ENCODE data around the gene LAMA4. TPM values are rescaled to one million over a fixed set of nuclear protein-coding genes. Genes with fewer than 3 reads are reported as not detected.

The LAMA4 gene
- total RNA-seq, 1 experiment from 2014 or later, result 1.1 TPM

DNA sequence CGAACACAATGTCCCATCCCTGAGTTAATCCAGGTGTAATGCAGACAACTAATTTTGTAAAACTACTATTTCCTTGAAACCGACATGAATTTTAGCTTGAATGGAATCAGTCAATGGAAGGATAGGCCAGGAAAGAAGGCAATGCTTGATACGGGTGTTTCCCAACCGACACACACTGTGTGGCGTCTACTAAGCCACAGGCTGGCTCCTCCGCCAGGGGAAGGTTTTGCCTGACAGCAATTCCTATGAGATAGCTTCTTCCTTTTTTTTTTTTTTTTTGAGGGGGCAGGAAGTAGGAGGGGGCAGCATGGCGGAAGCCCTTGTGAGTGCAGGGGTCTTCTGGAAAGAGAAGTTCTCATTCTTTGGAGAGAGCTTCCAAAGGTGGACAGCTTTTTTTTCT is 12.0 kb upstream of the LAMA4 start:
- Histone ChIP-seq H3K23ac (ENCODE audit: insufficient read length, low read depth, low read length) (no peak overlapping the region), H2AK5ac (ENCODE audit: insufficient read length, low read length) (no peak overlapping the region), H3K4ac (ENCODE audit: low read depth, low read length) (no peak overlapping the region), H3K23me2 (ENCODE audit: insufficient read length, low read depth, low read length, poor library complexity, severe bottlenecking) (no peaks in the 10 kb centered on the region), H3K79me2 (ENCODE audit: insufficient read depth, low read length) (no peaks in the 10 kb centered on the region), H3K27me3 (ENCODE audit: insufficient read depth, low read length) (no peaks in the 10 kb centered on the region), H4K20me1 (ENCODE audit: control insufficient read depth, insufficient read depth, insufficient read length) (no peaks in the 10 kb centered on the region), H2AFZ (ENCODE audit: low read length) (no peak overlapping the region), H4K8ac (replicated peaks; ENCODE audit: insufficient read length, low read depth, low read length) (no peak overlapping the region), H3K56ac (ENCODE audit: insufficient read length, low read depth, low read length) (no peak overlapping the region), H3K18ac (ENCODE audit: insufficient read length, low read depth, low read length) (no peak overlapping the region), H3K4me1 (ENCODE audit: insufficient read depth, low read length) (no peaks in the 10 kb centered on the region), H2BK12ac (ENCODE audit: insufficient read length, low read depth, low read length) (no peak overlapping the region), H2BK15ac (ENCODE audit: low read depth, low read length) (no peak overlapping the region), H2BK20ac (ENCODE audit: low read depth, low read length, poor library complexity, severe bottlenecking) (no peak overlapping the region), H4K5ac (ENCODE audit: insufficient read length, low read depth, low read length) (no peak overlapping the region), H3K9me3 (ENCODE audit: control insufficient read depth, low read depth, low read length) (no peaks in the 10 kb centered on the region), H3K27ac (ENCODE audit: insufficient read length, low read depth, low read length) (no peak overlapping the region), H3K4me2 (ENCODE audit: insufficient read depth, insufficient read length, low read length) (no peak overlapping the region), H3K9ac (ENCODE audit: extremely low read depth, insufficient read length, low read length) (no peak overlapping the region), H3T11ph (ENCODE audit: low read length) (no peak overlapping the region), H2BK120ac (ENCODE audit: low read depth, low read length, poor library complexity, severe bottlenecking) (no peak overlapping the region), H3K79me1 (ENCODE audit: insufficient read depth, low read depth, low read length, poor library complexity, severe bottlenecking) (no peaks in the 10 kb centered on the region), H4K91ac (ENCODE audit: insufficient read length, low read depth, low read length) (no peak overlapping the region), H3K14ac (ENCODE audit: insufficient read depth, low read length) (no peak overlapping the region), H2BK5ac (ENCODE audit: insufficient read length, low read length) (no peak overlapping the region)
- Mint-ChIP-seq H3K4me1 (no peaks in the 10 kb centered on the region), H3K27me3 (ENCODE audit: low read depth) (no peaks in the 10 kb centered on the region), H3K27ac (no peak overlapping the region), H3K9me3 (no peaks in the 10 kb centered on the region), H3K4me3 (no peak overlapping the region), H3K36me3 (ENCODE audit: insufficient read depth in 1 of 3, low read depth in 3 of 3) (no peaks in the 10 kb centered on the region)
- TF ChIP-seq CTCF (conservative IDR thresholded peaks at IDR 0.05), result no peak
- DNase-seq, result no peak
- no CpG with 5 or more reads among the region's 7 CpGs for WGBS (ENCODE audit: extremely low coverage, insufficient read length, low lambda C conversion rate)
